GM12892 (cell line): Measurements from ENCODE around the gene SELP.

ENCODE experiments used
- DNase-seq: peaks from one replicate; pipeline ENCODE4 v3.0.0; 2011; ENCODE audit not compliant: insufficient read length
- FAIRE-seq: peaks from 2 replicates; lab custom pipeline; 2011; peaks lifted over from hg19 to GRCh38; lab: Jason Lieb, UNC
- POLR2A ChIP-seq: IDR thresholded peaks from 2 replicates; pipeline ENCODE4 v1.6.1; 2011; ENCODE audit warnings: low read depth, low read length, control low read depth
- POLR2AphosphoS5 ChIP-seq: IDR thresholded peaks from 2 replicates; pipeline ENCODE4 v1.6.1; 2011; ENCODE audit warnings: low read depth, low read length, control low read depth
- TAF1 ChIP-seq: IDR thresholded peaks from 2 replicates; pipeline ENCODE4 v1.6.1; 2011; ENCODE audit warnings: low read depth, mild to moderate bottlenecking, control low read depth, low read length, borderline replicate concordance

Gene SELP

GRCh38 chr1:169585181-169585580, 44.7 kb downstream of the SELP start:
- DNase-seq, result no peak
- FAIRE-seq, result no peak
- no peak for TF ChIP-seq TAF1
- TF ChIP-seq POLR2AphosphoS5, result no peak
- no peak for TF ChIP-seq POLR2A

- no peak for DNase-seq
- FAIRE-seq, result no peak
- TF ChIP-seq POLR2AphosphoS5 (no peak), TAF1 (no peak), POLR2A (no peak)
Observed at GRCh38 chr1:169584483-169585144, 45.3 kb downstream of the SELP start.

- DNase-seq (no peak), FAIRE-seq (no peak)
- TF ChIP-seq POLR2AphosphoS5, result no peak
- no peak for TF ChIP-seq POLR2A
- no peak for TF ChIP-seq TAF1
Observed at GRCh38 chr1:169577981-169578738, 51.8 kb downstream of the SELP start.

GRCh38 chr1:169576935-169577331, 53.0 kb downstream of the SELP start:
- TF ChIP-seq POLR2A (no peak), TAF1 (no peak), POLR2AphosphoS5 (no peak)
- FAIRE-seq, result no peak
- no peak for DNase-seq

GRCh38 chr1:169576241-169576934, 53.5 kb downstream of the SELP start:
- DNase-seq (no peak), FAIRE-seq (no peak)
- TF ChIP-seq POLR2A (no peak), TAF1 (no peak), POLR2AphosphoS5 (no peak)

- DNase-seq (no peak), FAIRE-seq (no peak)
- TF ChIP-seq POLR2A (no peak), POLR2AphosphoS5 (no peak), TAF1 (no peak)
Observed at GRCh38 chr1:169574336-169574735, 55.6 kb downstream of the SELP start.

GRCh38 chr1:169572187-169572586, 57.7 kb downstream of the SELP start:
- FAIRE-seq, result no peak
- DNase-seq, result no peak
- no peak for TF ChIP-seq TAF1
- TF ChIP-seq POLR2A, result no peak
- no peak for TF ChIP-seq POLR2AphosphoS5

DNA sequence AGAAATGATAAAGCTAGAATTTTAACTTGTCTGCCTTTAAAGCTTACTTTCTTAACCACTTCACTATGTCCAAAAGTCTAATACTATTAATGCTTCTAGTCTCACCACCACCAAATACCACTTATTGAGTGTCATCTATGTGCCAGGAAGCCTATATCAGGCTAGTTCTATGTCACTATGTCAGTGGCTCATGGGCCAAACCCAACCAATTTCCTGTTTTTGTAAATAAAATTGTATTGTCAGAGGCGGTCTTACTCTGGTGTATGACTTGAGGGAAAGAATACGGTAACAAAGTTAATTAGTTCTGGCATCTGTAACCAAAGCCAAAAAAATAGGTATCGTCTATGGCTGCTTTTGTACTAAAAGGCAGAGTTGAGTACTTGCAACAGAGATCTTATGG, 58.5 kb downstream of the SELP start:
- TF ChIP-seq TAF1, result no peak
- no peak for TF ChIP-seq POLR2A
- TF ChIP-seq POLR2AphosphoS5, result no peak
- FAIRE-seq (no peak), DNase-seq (no peak)

DNA sequence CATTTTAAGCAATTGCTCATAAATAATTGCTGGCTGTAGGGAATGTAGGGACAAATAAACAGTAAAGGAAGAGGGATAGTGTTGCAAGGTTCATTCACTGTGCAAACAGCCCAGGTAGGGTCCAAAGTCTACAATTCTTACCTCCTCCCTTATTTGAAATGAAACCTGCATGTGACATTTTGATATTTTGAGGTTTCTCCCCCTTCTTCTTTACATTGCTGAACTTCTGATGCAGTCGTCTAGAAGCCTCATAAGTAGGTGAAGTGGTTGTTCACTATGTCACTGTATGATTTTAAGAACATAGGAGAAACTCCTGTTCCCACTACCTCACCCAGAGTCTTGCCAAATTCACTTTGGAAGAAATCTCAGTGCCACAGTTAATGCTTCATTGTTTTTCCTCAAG, 59.8 kb downstream of the SELP start:
- FAIRE-seq (no peak), DNase-seq (no peak)
- TF ChIP-seq TAF1 (no peak), POLR2A (no peak), POLR2AphosphoS5 (no peak)

GRCh38 chr1:169568497-169568896, 61.4 kb downstream of the SELP start:
- no peak for DNase-seq
- no peak for TF ChIP-seq POLR2A
- no peak for TF ChIP-seq TAF1
- TF ChIP-seq POLR2AphosphoS5, result no peak
- FAIRE-seq, result no peak

GRCh38 chr1:169565335-169566271, 64.3 kb downstream of the SELP start:
- no peak for DNase-seq
- no peak for TF ChIP-seq POLR2AphosphoS5
- TF ChIP-seq POLR2A, result no peak
- no peak for TF ChIP-seq TAF1
- no peak for FAIRE-seq
